Small intestine (tissue), 7 donors: ENCODE data around the gene APBB2. TPM values are rescaled to one million over a fixed set of nuclear protein-coding genes. Genes with fewer than 3 reads are reported as not detected.

Experiments
- DNase-seq, 2 donors: peaks; one replicate each; pipeline versions ENCODE4 v3.0.0 to v3.0.0-alpha.2; 2013
- FAIRE-seq: peaks from 2 replicates; lab custom pipeline; 2012; peaks lifted over from hg19 to GRCh38; lab: Jason Lieb, UNC
- H3K27ac ChIP-seq, 3 donors: one replicate each; pipeline ENCODE4 v1.5.1; 2013; ENCODE audit warnings: low read length in 2 of 3, mild to moderate bottlenecking in 2 of 3, control low read depth in 1 of 3, inconsistent platforms in 1 of 3, low read depth in 1 of 3, moderate library complexity in 1 of 3
- H3K27me3 ChIP-seq, 3 donors: one replicate each; pipeline ENCODE4 v1.6.1; 2013; ENCODE audit warnings: low read length in 3 of 3, inconsistent platforms in 1 of 3; ENCODE audit not compliant: control insufficient read depth in 3 of 3, insufficient read depth in 3 of 3
- H3K36me3 ChIP-seq, 3 donors: one replicate each; pipeline ENCODE4 v1.6.1; 2013; ENCODE audit warnings: low read length in 3 of 3, inconsistent platforms in 1 of 3, low read depth in 1 of 3, mild to moderate bottlenecking in 1 of 3, moderate library complexity in 1 of 3; ENCODE audit not compliant: control insufficient read depth in 3 of 3, insufficient read depth in 2 of 3
- H3K4me1 ChIP-seq, 3 donors: one replicate each; pipeline ENCODE4 v1.6.1; 2013; ENCODE audit warnings: low read length in 2 of 3, inconsistent platforms in 1 of 3, low read depth in 1 of 3, mild to moderate bottlenecking in 1 of 3, moderate library complexity in 1 of 3; ENCODE audit not compliant: control insufficient read depth in 3 of 3, insufficient read depth in 2 of 3
- H3K4me3 ChIP-seq, 3 donors: one replicate each; pipeline ENCODE4 v1.5.1; 2013; ENCODE audit warnings: low read length in 3 of 3, control low read depth in 1 of 3, inconsistent platforms in 1 of 3, low read depth in 1 of 3, mild to moderate bottlenecking in 1 of 3, moderate library complexity in 1 of 3
- H3K9me3 ChIP-seq, 2 donors: one replicate each; pipeline ENCODE4 v1.6.1; 2013; ENCODE audit warnings: low read depth in 1 of 2, low read length in 1 of 2; ENCODE audit not compliant: control insufficient read depth in 2 of 2, insufficient read depth in 1 of 2
- WGBS, 3 donors: extraction: QIAGEN DNeasy Blood & Tissue Kit; methylation state at CpG; one replicate each; pipeline ENCODE4 v1.1.7; 2013; 5-methylcytosine and 5-hydroxymethylcytosine counted together
- polyA plus RNA-seq, 4 donors: library from polyadenylated mRNA; stranded (reverse) in 3 of 4; unstranded in 1 of 4; fragments of 200-250 nt in 3 of 4; fragments of 120-200 nt in 1 of 4; gene quantifications; one replicate each; pipeline versions ENCODE4 v1.2.1 to v1.2.3, GENCODE V29; 2013
- donor health status: healthy with polysubstance abuse.
- donor health status: control.
- donor health status: control.
- donor health status: Bipolar disorder and iron deficiency.
- donor health status: healthy.

APBB2 gene
- polyA plus RNA-seq, 4 donors: 4.5 to 19.8 (median 8.9) TPM

DNA sequence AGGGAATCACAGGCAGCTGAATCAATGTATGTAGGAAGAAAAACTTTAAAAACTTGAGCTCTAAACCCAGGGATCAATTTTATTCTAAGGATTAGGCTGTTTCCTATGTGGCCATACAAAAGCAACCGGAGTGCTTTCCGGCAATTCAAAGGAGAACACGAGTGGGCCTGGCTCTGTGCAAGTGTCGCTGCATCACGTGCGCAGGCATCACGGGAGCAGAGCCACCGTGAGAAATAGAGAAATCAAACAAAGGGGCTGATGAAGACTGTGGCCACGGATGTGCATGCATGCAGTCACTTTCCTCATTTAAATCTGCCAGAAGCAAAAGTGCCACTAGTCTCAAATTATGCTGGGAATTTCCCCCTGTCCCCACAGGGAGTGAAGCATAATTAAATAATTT lies 267.7 kb downstream of the APBB2 start:
- WGBS, 3 donors: 86 to 94% (median 86%) methylated on average over 9 of the region's 9 CpGs
- H3K36me3 ChIP-seq: peaks cover 0 to 15% (median 0%) of the 10 kb centered on the region in 3 donors
- no peaks in the 10 kb centered on the region for H3K4me1 ChIP-seq
- H3K27me3 ChIP-seq: no peaks in the 10 kb centered on the region
- FAIRE-seq: no peak
- H3K27ac ChIP-seq: no peak overlapping the region
- H3K4me3 ChIP-seq: no peak overlapping the region
- no peak for DNase-seq
- no peaks in the 10 kb centered on the region for H3K9me3 ChIP-seq

DNA sequence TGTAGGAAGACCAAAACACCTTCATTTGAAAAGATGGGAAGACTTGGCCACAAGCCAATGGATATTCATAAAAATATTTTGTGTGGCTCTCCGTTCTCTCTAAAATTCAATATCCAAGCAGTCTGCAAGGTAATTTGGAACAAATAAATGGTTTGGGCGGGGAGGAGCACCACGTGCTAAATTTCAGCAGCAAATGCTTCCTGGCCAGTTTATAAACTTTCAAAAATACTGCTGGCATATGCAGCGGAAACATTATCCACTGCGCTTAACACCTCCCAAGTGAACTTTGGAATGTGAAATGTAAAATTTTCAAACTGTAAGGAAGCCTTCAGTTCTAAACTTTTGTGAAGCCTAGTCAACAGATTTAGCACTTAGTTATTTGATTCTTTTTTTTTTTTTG lies 273.6 kb downstream of the APBB2 start:
- Histone ChIP-seq H3K36me3 (peaks cover 0 to 21% (median 0%) of the 10 kb centered on the region in 3 donors), H3K27me3 (no peaks in the 10 kb centered on the region), H3K4me1 (no peaks in the 10 kb centered on the region), H3K9me3 (no peaks in the 10 kb centered on the region), H3K27ac (no peak overlapping the region), H3K4me3 (no peak overlapping the region)
- DNase-seq (no peak), FAIRE-seq (no peak)
- 64 to 87% (median 74%) methylated on average over 5 of the region's 5 CpGs for WGBS, 3 donors

DNA sequence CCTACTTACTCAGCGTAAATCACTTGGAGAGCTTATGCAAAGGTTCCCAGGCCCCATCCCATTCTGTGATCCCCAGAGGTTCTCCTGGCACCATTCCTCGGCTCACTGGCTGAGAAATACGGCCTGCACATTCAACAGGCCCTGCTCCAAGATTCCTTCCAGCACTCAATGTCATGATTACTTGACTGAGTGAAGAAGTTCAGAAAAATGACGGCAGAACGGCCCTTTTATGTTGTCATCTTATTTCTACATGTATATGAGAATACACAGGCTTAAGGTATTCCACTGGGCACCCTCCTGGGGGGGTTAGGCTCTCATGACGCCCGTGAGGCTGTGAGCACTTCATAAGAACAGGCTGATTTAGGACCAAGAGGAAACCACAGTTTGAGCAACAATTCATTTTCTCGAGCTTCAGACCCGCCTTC lies 274.0 kb downstream of the APBB2 start:
- no peak for FAIRE-seq

DNA sequence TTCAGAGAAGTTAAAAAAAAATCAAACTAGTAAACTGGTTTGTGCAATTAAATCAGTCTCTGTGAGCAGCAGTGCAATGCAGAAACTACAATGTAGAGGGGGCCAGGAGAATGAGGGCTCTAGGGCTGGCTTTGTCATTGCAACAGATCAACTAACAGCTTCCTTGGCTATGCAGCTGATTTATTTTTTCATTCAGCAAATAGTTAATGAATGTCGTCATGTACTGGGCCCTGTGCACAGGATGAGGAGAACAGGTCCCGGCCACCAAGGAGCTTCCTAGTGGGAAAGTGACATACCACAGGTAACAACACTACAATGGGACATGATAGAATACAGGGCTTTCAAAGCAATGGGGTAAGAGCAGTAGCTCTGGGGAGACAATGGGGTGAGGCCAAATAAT lies 274.5 kb downstream of the APBB2 start:
- FAIRE-seq (no peak), DNase-seq (no peak)
- Histone ChIP-seq H3K36me3 (peaks cover 0 to 21% (median 0%) of the 10 kb centered on the region in 3 donors), H3K4me3 (no peak overlapping the region), H3K4me1 (no peaks in the 10 kb centered on the region), H3K9me3 (no peaks in the 10 kb centered on the region), H3K27me3 (no peaks in the 10 kb centered on the region), H3K27ac (no peak overlapping the region)
- WGBS, 3 donors: 82 to 95% (median 83%) methylated on average over 2 of the region's 2 CpGs

More for the DNA sequence above, 274.0 kb downstream of the APBB2 start:
- Histone ChIP-seq H3K36me3 (peaks cover 0 to 21% (median 0%) of the 10 kb centered on the region in 3 donors), H3K27me3 (no peaks in the 10 kb centered on the region), H3K27ac (no peak overlapping the region), H3K4me1 (no peaks in the 10 kb centered on the region), H3K4me3 (no peak overlapping the region), H3K9me3 (no peaks in the 10 kb centered on the region)
- DNase-seq: no peak
- 68 to 89% (median 79%) methylated on average over 9 of the region's 9 CpGs for WGBS, 3 donors

DNA sequence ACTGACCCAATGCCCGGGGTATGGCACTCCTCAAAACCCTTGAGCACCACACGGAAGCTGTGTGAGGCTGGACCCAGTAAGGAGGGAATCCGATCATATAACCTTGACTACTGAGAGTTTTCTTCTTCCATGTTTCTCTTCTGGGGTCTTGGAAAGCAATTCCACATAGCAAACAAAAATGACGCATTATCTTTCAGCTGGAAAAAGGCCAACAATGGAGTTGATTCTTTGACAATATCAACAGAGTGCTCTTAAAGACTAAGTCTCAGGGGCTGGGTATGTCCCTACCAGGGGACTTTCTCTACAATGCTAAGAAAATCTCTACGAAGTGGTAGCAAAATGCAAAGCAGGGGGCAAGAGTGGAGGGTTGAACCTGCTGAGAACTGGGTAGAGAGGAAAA lies 276.0 kb downstream of the APBB2 start:
- Histone ChIP-seq H3K9me3 (no peaks in the 10 kb centered on the region), H3K27me3 (no peaks in the 10 kb centered on the region), H3K27ac (no peak overlapping the region), H3K4me3 (no peak overlapping the region), H3K4me1 (no peaks in the 10 kb centered on the region), H3K36me3 (peaks cover 0 to 25% (median 0%) of the 10 kb centered on the region in 3 donors)
- 76 to 93% (median 88%) methylated on average over 5 of the region's 5 CpGs for WGBS, 3 donors
- no peak for DNase-seq
- no peak for FAIRE-seq

DNA sequence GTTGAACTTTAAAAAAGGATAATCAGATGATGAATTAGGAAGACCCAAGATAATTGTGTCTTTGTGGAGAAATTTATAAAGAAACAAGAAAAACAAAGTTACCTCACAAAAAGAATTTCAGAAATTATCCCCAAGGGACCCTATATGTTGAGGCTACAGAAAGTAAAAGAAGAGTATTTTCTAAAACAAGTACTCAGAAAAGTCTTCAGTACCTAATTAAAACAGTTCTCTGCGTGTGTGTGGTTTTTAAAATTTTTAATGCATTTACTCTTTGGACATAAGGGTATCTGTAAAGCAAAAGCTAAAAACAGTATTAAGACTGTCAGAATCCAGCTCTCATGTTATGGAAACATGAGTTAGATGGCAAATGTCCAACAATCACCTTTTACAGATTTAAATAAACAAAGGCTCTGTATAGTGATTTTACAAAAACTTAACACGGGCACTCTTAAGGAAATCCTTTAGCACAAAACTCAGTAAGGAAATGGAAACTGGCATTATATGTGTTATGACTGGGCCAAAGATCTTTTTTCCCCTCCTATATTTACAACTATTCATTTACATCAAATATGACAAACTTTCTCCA lies 277.1 kb downstream of the APBB2 start:
- no peaks in the 10 kb centered on the region for H3K9me3 ChIP-seq
- peaks cover 0 to 18% (median 0%) of the 10 kb centered on the region in 3 donors for H3K36me3 ChIP-seq
- DNase-seq (no peak), FAIRE-seq (no peak)
- no peak overlapping the region for H3K4me3 ChIP-seq
- H3K4me1 ChIP-seq: no peaks in the 10 kb centered on the region
- H3K27ac ChIP-seq: no peak overlapping the region
- 82 to 87% (median 85%) methylated on average over 2 of the region's 2 CpGs for WGBS, 3 donors
- no peaks in the 10 kb centered on the region for H3K27me3 ChIP-seq

DNA sequence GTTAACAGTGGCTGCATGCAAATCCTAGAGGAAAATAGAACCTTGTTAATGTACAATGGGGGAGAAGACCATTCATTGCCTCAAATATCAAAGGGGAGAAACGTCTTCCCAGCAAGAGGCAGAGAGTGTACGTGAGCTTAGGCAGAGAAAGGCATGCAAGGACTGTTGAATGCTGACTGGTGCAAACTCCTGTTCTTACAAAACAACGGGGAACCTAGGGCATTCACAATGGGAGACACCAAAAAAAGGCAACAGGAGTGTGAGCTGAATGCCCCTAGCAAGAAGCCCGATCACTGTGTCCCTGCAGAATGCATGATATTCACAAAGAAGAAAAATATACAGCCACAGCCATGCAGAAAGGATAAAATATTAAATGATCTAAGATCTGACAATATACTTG lies 279.7 kb downstream of the APBB2 start:
- no peak for FAIRE-seq
- H3K4me1 ChIP-seq: peaks cover 0 to 7% (median 0%) of the 10 kb centered on the region in 3 donors
- WGBS, 3 donors: 76 to 80% (median 77%) methylated on average over 4 of the region's 4 CpGs

DNA sequence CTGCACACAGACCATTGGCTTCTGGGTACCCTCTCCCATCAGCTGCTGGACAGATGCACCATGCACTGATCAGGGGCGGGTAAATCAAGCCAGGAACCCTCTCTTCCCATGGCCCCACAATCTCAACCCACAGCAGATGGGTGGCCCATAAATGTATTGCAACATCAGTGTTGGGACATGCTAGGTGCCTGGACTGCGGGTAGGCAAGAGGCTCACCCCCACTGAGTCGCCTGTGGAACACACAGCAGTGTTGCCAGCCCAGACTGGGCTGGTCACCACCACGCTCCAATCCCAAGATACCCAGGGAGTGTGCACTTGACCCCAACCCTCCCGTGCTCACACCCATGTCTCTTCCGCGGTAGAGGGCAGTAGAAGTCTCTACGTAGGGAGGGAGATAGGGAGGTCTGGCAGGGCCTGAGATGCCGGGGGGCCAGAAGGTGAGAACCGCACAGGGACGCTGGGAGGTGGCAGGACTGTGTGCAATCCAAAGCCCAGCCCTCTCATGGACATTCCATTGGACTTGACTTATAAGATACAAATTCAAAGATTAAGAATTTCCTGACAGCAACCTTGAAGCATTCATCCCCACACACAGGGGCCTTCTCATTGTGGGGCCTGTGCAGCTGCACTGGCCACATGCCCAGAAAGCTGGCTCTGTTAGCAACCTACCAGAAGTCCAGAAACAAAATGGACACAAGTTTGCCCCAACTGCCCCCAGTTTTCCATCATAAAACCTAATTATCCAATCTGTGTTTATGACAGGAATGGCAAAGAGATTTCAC lies 280.9 kb downstream of the APBB2 start:
- no peak overlapping the region for H3K27ac ChIP-seq
- H3K27me3 ChIP-seq: no peaks in the 10 kb centered on the region
- peaks cover 0 to 17% (median 0%) of the 10 kb centered on the region in 3 donors for H3K36me3 ChIP-seq
- DNase-seq: no peak
- peaks cover 0 to 7% (median 0%) of the 10 kb centered on the region in 3 donors for H3K4me1 ChIP-seq
- 90 to 95% (median 92%) methylated on average over 11 of the region's 11 CpGs for WGBS, 3 donors
- FAIRE-seq: no peak
- H3K9me3 ChIP-seq: no peaks in the 10 kb centered on the region
- no peak overlapping the region for H3K4me3 ChIP-seq

More for the DNA sequence above, 279.7 kb downstream of the APBB2 start:
- no peaks in the 10 kb centered on the region for H3K9me3 ChIP-seq
- no peak overlapping the region for H3K27ac ChIP-seq
- H3K4me3 ChIP-seq: no peak overlapping the region
- H3K27me3 ChIP-seq: no peaks in the 10 kb centered on the region
- peaks cover 0 to 17% (median 0%) of the 10 kb centered on the region in 3 donors for H3K36me3 ChIP-seq
- no peak for DNase-seq
